Panc1 (cell line): Measurements from ENCODE around the gene MAMLD1.

Source experiments
- CTCF ChIP-seq: fragments of 450-650 bp; IDR thresholded peaks from 2 replicates; pipeline ENCODE4 v1.5.1; 2017; ENCODE audit warnings: mild to moderate bottlenecking
- POLR2AphosphoS5 ChIP-seq: IDR thresholded peaks from 2 replicates; pipeline ENCODE4 v1.6.1; 2012; ENCODE audit warnings: mild to moderate bottlenecking, low read depth, low read length, moderate library complexity
- REST ChIP-seq, 2 experiments: IDR thresholded peaks; 2 replicates each; pipeline ENCODE4 v1.6.1; 2011 to 2012; ENCODE audit warnings: low read depth in 2 of 2, control low read depth in 1 of 2, low read length in 1 of 2, mild to moderate bottlenecking in 1 of 2, moderate library complexity in 1 of 2; ENCODE audit not compliant: insufficient read depth in 1 of 2

- no peak for TF ChIP-seq CTCF
- TF ChIP-seq REST (IDR thresholded peaks at IDR 0.05; ENCODE audit: insufficient read depth in 1 of 2, low read depth in 2 of 2, low read length in 1 of 2), result no peak
- no peak for TF ChIP-seq POLR2AphosphoS5
These were observed 93.8 kb downstream of the MAMLD1 start for GRCh38 chrX:150456941-150457340.
